Activated CD8-positive, alpha-beta memory T cell treated with anti-CD3 and anti-CD28 coated beads for 48 hours (primary cell): ENCODE results near the gene GRK1.

Source experiments
- DNase-seq, 3 experiments: peaks; one replicate each; pipeline ENCODE4 v3.0.0-alpha.2; 2020; ENCODE audit warnings: low read depth in 2 of 3, low spot score in 2 of 3

Gene GRK1

DNA sequence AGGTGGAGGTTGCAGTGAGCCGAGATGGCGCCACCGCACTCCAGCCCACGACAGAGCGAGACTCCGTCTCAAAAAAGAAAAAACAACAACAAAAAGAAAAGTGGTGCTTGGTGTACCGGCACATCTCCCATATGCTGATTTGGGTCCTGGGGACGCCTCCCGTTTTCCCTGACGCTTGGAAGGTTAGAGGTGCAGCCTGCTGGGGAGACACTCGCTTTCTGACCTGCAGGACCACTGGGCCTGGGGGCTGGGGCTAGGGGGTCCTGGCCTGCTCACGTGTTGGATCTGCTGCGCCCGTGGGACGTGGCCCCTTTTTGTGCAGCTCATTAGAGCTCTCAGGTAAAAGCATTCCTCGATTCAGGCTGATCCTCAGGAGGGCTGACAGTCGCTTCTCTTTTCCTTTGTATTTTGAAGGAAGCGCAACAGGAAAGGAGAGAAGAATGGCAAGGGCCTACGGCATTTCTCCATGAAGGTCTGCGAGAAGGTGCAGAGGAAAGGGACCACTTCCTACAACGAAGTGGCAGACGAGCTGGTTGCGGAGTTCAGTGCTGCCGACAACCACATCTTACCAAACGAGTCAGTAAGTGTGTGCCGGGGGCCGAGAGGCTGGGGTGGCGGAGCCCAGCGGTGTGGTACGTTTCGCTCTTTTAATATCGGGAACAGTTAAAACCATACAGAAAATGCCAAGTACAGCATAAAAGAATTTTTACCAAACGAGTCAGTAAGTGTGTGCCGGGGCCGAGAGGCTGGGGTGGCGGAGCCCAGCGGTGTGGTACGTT is 34.1 kb upstream of the GRK1 start:
- no peak for DNase-seq

DNA sequence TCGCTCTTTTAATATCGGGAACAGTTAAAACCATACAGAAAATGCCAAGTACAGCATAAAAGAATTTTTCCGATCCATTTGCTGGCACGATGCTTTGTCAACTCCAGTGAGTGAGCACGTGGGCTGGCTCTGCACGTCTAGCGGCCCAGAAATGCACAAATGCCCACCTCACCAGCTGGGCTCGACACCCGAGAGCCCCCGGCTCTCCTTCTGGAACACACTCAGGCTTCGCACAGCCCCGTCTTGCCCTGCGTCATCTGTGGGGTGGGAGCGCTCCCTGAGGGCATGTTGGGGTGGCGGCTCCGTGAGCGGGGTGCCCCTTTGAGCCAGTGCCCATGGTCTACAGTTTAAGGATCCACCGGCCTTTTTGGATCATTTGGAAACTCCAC is 33.5 kb upstream of the GRK1 start:
- no peak for DNase-seq

GRCh38 chr13:113634279-113635047 is 32.6 kb upstream of the GRK1 start:
- no peak for DNase-seq

DNA sequence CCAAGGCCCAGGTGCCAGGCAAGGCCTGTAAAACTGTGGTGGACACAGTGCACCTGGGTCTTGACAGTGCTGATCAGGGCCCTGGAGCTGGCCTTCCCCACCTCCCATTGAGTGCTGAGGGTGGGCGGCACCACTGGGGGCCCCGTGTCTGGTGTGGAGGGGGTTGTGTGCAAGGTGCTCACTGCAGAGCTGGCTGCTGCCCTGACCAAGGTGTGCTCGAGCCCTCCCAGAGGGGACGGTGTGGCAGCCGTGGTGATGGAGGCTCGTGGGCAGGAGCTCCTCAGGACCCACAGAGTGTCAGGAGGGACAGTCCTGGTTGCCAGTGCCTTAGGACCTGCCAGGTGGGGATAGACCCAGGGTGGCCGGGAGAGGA is 32.0 kb upstream of the GRK1 start:
- DNase-seq, result no peak

GRCh38 chr13:113635709-113636108 is 31.3 kb upstream of the GRK1 start:
- DNase-seq, result no peak

DNA sequence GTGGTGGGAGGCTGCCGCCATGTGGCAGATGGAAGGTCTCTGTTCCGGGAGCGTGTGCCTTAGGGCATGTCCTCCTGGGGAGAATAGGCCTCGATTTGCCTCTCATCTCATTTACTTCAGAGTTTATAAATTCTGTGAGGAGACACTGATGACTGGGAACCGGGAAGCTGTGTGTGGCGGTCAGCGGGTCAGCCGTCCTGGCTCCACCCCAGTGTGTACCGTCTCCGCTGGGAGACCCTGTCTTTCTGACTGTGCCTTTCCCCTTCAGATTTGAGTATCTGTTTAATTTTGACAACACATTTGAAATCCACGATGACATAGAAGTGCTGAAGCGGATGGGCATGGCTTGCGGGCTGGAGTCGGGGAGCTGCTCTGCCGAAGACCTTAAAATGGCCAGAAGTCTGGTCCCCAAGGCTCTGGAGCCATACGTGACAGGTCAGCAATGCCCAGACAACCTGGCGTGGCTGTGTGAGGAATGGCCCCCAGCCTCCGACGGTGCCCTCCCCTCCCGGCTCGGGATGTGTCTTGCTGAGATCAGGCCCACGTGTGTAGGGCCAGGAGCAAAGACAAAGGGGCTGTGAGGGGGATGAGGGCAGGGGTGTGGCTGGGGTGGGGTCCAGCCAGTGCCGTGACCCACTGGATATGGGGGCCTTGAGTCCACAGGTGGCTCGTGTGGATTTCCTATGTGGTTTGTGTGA is 30.6 kb upstream of the GRK1 start:
- DNase-seq, result no peak

GRCh38 chr13:113637262-113638160 is 29.5 kb upstream of the GRK1 start:
- no peak for DNase-seq

GRCh38 chr13:113638173-113638746 is 28.8 kb upstream of the GRK1 start:
- DNase-seq, result no peak

DNA sequence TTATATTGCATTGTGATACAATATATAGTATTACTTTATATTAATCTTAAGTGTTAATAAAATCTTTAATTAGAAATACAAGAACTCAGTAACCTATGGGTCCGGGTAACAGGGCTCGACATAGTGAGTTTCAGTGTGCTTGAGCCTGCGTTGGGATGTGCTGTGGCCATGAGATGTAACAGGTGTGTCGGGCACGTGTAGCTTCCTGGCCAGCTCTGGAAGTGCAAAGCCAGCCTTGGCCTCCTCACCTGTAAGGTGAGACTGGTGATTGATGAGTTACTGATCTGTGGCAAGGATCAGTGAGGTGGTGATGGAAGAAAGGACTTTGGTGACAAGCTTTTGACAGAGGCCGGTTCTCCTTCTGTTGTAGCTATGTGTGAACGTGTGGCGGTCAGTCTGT is 28.2 kb upstream of the GRK1 start:
- DNase-seq, result no peak

DNA sequence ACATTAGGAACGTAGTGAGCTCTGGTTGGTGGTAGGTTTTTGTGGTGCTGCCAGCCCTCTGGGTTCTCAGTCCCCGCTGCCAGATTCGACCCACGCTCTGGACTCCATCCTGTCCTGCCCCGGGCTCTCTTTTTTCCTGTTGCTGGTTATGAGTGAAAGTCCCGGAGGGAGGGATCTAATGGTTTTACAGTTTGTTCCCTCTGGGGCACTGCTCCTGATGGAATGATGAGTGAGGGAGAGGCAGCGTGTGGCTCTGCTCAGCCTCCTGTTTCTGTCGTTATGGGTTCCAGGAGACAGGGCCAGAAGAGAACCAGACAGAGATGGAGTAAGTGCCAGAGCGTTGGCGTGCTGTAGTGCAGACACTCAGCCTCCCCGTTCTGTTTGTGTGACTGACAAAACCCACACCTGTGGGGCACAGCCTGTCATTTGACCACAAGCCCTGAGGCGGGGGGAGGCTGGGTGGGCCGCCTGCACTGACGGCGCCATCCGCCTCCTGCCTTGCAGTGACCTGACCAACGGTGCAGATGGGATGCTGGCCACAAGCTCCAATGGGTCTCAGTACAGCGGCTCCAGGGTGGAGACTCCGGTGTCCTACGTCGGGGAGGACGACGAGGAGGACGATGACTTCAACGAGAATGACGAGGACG is 27.3 kb upstream of the GRK1 start:
- no peak for DNase-seq

DNA sequence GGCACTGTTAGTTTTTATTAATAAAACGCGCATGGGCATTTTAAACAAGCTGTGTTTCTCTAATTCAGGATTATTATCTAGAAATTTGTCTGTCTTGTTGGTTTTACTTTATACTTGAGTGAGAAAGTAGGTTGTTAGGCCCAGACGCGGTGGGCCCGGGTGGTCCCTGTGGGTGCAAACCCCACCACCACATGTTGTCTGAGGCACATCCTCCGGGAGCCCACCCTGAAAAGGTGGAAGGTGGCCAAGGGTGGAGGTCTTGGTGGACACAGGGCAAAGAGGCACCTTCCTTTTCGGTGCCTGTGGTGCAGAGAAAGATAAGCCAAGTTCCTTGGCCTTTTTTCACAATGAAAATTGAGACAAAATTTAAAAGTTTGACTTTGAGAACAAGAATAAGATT is 25.6 kb upstream of the GRK1 start:
- DNase-seq, result no peak

DNA sequence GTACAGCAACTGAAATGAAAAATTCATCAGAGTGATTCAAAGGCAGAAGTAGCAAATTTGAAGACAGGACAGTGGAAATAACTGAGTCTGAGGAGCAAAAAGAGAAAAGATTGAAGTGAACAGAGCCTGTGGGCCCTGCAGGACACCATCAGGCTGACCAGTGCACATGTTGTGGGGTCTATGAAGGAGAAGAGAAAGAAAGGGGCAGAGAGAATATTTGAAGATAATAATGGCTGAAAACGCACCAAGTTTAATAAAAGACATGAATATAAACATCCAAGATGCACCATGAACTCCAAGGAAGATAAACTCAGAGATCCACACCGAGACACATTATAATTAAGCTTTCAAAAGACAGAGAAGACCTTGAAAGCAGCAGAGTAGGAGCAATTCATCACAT is 24.5 kb upstream of the GRK1 start:
- no peak for DNase-seq

DNA sequence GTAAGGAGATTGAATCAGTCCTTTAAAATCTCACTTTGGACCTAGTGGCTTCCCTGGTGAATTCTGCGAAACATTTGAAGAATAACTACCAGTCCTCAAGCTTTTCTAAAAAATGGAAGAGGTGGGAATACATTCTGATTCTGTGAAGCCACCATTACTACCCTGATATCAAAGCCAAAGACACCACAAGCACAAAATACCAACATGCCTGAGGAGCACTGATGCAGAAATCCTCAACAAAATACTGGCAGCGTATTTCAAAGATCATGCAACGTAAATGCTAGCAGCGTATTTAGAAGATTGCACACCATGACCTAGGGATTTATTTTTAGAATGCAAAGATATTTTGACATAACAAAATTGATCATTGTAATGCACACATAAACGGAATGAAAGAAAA is 23.4 kb upstream of the GRK1 start:
- no peak for DNase-seq

- DNase-seq, result no peak
Measured at GRCh38 chr13:113644800-113645199, 22.2 kb upstream of the GRK1 start.

GRCh38 chr13:113645329-113645728 is 21.7 kb upstream of the GRK1 start:
- no peak for DNase-seq

GRCh38 chr13:113646376-113646775 is 20.6 kb upstream of the GRK1 start:
- no peak for DNase-seq

- no peak for DNase-seq
Measured at GRCh38 chr13:113646921-113647340, 20.1 kb upstream of the GRK1 start.

DNA sequence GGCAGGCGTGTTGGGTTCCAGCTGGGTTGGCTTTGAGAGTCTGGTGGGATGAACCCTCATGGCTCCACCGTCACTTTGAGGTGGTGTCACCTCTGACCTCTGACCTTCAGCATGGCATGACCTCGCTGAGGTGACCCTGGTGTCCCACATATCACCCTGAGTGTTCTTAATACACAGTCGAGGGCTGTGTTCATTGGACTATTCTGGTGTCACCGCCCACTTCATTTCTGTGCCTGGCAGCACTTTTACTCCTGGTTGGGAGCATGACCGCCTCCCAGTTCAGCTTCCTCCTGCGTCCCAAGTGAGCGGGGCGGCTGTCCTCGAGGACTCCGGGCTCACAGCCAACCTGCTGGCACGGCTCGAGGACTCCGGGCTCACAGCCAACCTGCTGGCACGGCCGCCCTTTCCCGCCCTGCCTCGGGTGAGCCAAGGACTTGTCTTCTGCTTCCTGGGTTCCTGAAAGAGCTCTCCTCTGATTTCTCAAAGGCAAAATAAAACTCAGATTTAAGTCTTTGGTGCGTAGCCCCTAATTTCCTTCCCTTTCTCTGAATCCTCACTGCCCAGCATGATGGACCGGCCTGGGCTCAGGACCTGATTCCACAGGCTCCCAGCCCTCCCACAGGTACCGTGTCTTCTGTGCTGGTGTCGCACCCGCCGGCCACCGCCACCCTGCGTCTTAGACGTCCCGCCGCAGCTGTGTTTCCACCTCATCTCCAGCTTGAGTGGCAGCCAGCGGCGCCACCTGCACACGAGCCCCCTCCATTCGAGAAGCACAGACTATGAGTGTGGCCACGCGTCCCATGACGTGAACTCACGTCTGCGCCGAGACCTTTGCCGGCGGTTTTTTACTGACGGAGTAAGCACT is 19.4 kb upstream of the GRK1 start:
- no peak for DNase-seq

- no peak for DNase-seq
Measured at GRCh38 chr13:113648216-113648610, 18.8 kb upstream of the GRK1 start.
